CD4-positive, alpha-beta T cell (primary cell): ENCODE data around the gene SLC38A10. TPM values are rescaled to one million over a fixed set of nuclear protein-coding genes. Genes with fewer than 3 reads are reported as not detected.

Experiments
- ATAC-seq: fragments of 200-7000 bp; cut with Tn5 transposase; one replicate; pipeline ENCODE4 v1.10.0; 2022; ENCODE audit warnings: mild to moderate bottlenecking; ENCODE audit not compliant: poor library complexity
- CTCF ChIA-PET: fragments of 350-600 bp; sonication (Branson Sonifier 250); formaldehyde crosslinking; loops from one replicate; lab custom pipeline; 2021; ENCODE audit warnings: antibody characterized with exemption, inconsistent platforms; lab: Charles Lee
- POLR2A ChIA-PET: fragments of 350-600 bp; sonication (Branson Sonifier 250); formaldehyde crosslinking; loops from one replicate; lab custom pipeline; 2021; ENCODE audit warnings: antibody characterized with exemption, inconsistent platforms; lab: Charles Lee
- DNase-seq, 14 experiments: peaks; one replicate each; pipeline ENCODE4 v3.0.0-alpha.2; 2013 to 2020; ENCODE audit warnings: mixed read lengths in 2 of 14
- H3K27ac ChIP-seq, 2 donors: one replicate each; pipeline versions ENCODE4 v1.5.1 to v1.7.0; 2013; ENCODE audit warnings: low read length in 2 of 2, low read depth in 1 of 2, mild to moderate bottlenecking in 1 of 2
- H3K27me3 ChIP-seq, 2 experiments: 1 replicate in 1 of 2; 2 replicates in 1 of 2; pipeline versions ENCODE4 v1.6.1 to v1.7.0; 2013; ENCODE audit warnings: low read length in 2 of 2, control low read depth in 1 of 2, mild to moderate bottlenecking in 1 of 2, moderate library complexity in 1 of 2; ENCODE audit not compliant: insufficient read depth in 2 of 2, control insufficient read depth in 1 of 2
- H3K36me3 ChIP-seq: one replicate; pipeline ENCODE4 v1.6.1; 2013; ENCODE audit warnings: low read length, control low read depth; ENCODE audit not compliant: insufficient read depth
- H3K4me1 ChIP-seq: one replicate; pipeline ENCODE4 v1.6.1; 2013; ENCODE audit warnings: low read length, control low read depth; ENCODE audit not compliant: insufficient read depth
- H3K4me3 ChIP-seq: one replicate; pipeline ENCODE4 v1.5.1; 2013; ENCODE audit warnings: mild to moderate bottlenecking, low read length, moderate library complexity
- H3K9me3 ChIP-seq, 2 experiments: 1 replicate in 1 of 2; 2 replicates in 1 of 2; pipeline versions ENCODE4 v1.6.1 to v1.7.0; 2013; ENCODE audit warnings: low read length in 2 of 2, mild to moderate bottlenecking in 2 of 2, control low read depth in 1 of 2, moderate library complexity in 1 of 2; ENCODE audit not compliant: control insufficient read depth in 1 of 2, insufficient read depth in 1 of 2
- H3K27ac Mint-ChIP-seq: one replicate; pipeline ENCODE4 v1.8.0; 2020; ENCODE audit warnings: mixed read lengths
- H3K27me3 Mint-ChIP-seq: one replicate; pipeline ENCODE4 v1.8.0; 2021; ENCODE audit warnings: mixed read lengths
- H3K36me3 Mint-ChIP-seq: one replicate; pipeline ENCODE4 v1.8.0; 2021; ENCODE audit warnings: low read depth, mixed read lengths
- H3K4me1 Mint-ChIP-seq: one replicate; pipeline ENCODE4 v1.8.0; 2021; ENCODE audit warnings: low read depth, mixed read lengths
- H3K4me3 Mint-ChIP-seq: one replicate; pipeline ENCODE4 v1.8.0; 2020; ENCODE audit warnings: mild to moderate bottlenecking, mixed read lengths
- H3K9me3 Mint-ChIP-seq: one replicate; pipeline ENCODE4 v1.8.0; 2020; ENCODE audit warnings: mixed read lengths
- intact Hi-C, 2 experiments: fragments of 100-400 bp; cut with DNase I in 1 of 2; cut with micrococcal nuclease in 1 of 2; formaldehyde crosslinking; loops; one replicate each; pipeline versions ENCODE4 v1.15.1 to v1.9.0; 2023 to 2025; cut with DNase I, micrococcal nuclease
- total RNA-seq, 174 experiments: library from RNA in 2 of 174; stranded (reverse) in 2 of 174; gene quantifications; one replicate each; pipeline ENCODE4 v1.2.3 and lab custom pipeline; 2021 to 2026
- TF ChIP-seq, protein P1 (sequence below): fragments of 200-600 bp; IDR thresholded peaks from one replicate; pipeline ENCODE4 v1.8.0; 2022; ENCODE audit warnings: antibody characterized with exemption, mild to moderate bottlenecking

Gene SLC38A10
- total RNA-seq, 2 experiments from 2014 or later = 22.8 to 26.4 TPM

DNA sequence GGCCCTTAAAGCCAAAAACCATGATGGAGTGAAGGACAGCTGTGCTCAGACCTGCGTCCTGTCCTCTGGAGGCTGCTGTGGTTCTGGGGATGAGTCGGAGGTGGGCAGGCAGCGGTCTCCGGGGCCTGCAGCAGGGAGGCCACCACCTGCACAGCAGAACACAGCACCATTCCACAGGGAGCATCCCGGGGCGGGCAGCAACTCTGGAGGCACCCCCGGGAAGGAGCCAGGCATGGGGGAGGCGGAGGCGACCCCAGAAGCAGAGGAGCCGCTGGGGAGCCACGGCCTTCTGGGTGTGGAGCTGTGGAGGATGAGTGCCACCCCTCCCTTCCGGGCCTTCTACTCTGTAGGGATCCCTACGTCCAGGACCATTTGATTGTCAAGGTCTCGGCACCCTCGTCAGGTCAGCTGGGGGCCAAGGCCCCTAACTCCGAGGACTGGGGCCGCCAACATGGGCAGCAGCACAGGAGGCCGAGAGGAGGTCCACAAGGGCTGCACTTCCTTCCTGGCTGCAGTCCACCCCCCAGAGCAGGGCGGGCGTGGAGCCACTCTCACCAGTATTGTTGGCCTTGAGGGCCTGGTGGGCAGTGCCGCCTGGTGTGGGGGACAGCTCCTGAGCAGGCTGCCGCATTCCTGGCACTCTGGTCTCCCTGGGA, 96.2 kb downstream of the SLC38A10 start:
- intact Hi-C loops = no loop called here
- no peaks in the 10 kb centered on the region for H3K4me1 Mint-ChIP-seq
- no peak overlapping the region for H3K4me3 Mint-ChIP-seq
- Histone ChIP-seq H3K4me3 (no peak overlapping the region), H3K4me1 (no peaks in the 10 kb centered on the region), H3K27ac (no peak overlapping the region), H3K27me3 (no peaks in the 10 kb centered on the region), H3K9me3 (no peaks in the 10 kb centered on the region), H3K36me3 (peaks cover 2% of the 10 kb centered on the region)
- no peak for DNase-seq
- no peak for ATAC-seq
- H3K27me3 Mint-ChIP-seq = no peaks in the 10 kb centered on the region
- H3K9me3 Mint-ChIP-seq = no peaks in the 10 kb centered on the region
- TF ChIP-seq, protein P1, sequence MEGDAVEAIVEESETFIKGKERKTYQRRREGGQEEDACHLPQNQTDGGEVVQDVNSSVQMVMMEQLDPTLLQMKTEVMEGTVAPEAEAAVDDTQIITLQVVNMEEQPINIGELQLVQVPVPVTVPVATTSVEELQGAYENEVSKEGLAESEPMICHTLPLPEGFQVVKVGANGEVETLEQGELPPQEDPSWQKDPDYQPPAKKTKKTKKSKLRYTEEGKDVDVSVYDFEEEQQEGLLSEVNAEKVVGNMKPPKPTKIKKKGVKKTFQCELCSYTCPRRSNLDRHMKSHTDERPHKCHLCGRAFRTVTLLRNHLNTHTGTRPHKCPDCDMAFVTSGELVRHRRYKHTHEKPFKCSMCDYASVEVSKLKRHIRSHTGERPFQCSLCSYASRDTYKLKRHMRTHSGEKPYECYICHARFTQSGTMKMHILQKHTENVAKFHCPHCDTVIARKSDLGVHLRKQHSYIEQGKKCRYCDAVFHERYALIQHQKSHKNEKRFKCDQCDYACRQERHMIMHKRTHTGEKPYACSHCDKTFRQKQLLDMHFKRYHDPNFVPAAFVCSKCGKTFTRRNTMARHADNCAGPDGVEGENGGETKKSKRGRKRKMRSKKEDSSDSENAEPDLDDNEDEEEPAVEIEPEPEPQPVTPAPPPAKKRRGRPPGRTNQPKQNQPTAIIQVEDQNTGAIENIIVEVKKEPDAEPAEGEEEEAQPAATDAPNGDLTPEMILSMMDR = no peak
- H3K36me3 Mint-ChIP-seq = no peaks in the 10 kb centered on the region
- POLR2A ChIA-PET = no interaction called here
- CTCF ChIA-PET = no interaction called here
- no peak overlapping the region for H3K27ac Mint-ChIP-seq

DNA sequence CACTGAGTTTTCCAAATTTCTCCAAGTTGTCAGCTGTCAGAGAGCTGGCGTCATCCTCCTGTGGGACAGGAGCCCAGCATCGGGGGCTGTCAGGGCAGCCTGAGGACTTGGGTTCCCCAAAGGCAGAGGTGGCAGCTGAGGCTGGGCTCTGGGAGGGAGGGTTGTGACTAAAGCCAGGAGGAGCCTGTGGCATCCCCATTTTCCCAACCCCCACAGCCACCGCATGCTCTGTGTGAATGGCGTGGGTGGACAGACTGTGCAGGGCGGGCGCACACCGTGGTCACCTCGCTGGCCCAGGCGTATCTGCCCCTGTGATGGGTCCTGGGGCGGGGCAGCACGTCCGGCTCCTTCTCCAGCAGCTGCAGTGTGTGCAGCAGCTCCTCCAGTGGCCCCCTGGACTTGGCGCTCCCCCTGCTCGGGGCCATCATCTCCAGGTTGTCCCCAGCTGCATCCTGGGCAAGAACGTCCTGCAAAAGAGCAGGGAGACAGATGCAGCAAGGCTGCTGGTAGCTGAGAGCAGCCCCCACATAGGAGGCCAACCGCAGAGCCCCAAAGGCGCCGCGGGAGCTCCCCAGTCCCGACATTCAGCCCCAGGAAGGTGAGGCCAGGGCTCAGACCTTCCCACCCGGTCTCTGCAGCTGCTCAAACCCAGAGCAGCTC, 97.1 kb downstream of the SLC38A10 start:
- no peaks in the 10 kb centered on the region for H3K9me3 ChIP-seq
- intact Hi-C loops = no loop called here
- ChIA-PET CTCF (no interaction called here), POLR2A (no interaction called here)
- no peaks in the 10 kb centered on the region for H3K36me3 ChIP-seq
- H3K27ac ChIP-seq = no peak overlapping the region
- Mint-ChIP-seq H3K27ac (no peak overlapping the region), H3K27me3 (no peaks in the 10 kb centered on the region), H3K4me3 (no peak overlapping the region), H3K36me3 (no peaks in the 10 kb centered on the region), H3K4me1 (no peaks in the 10 kb centered on the region), H3K9me3 (no peaks in the 10 kb centered on the region)
- DNase-seq = no peak
- no peak overlapping the region for H3K4me3 ChIP-seq
- H3K4me1 ChIP-seq = no peaks in the 10 kb centered on the region
- ATAC-seq = no peak
- TF ChIP-seq, protein P1 = no peak
- no peaks in the 10 kb centered on the region for H3K27me3 ChIP-seq

DNA sequence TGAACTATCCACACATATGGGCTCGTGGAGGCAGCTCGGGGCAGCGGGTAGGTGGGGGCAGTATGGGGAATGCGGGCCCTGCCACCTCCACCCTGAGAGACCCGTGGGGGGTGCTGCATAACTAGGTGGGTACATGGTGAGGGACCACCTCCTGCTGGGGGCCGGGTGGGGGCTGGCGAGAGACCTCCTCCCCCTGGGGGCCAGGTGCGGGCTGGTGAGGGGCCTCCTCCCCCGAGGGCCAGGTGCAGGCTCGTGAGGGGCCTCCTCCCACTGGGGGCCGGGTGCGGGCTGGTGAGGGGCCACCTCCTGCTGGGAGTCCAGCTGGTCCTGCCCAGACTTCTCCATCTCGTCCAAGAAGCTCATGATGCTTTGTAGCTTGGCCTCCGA, 97.7 kb downstream of the SLC38A10 start:
- no peaks in the 10 kb centered on the region for H3K9me3 Mint-ChIP-seq
- H3K27me3 ChIP-seq = no peaks in the 10 kb centered on the region
- no peak overlapping the region for H3K4me3 Mint-ChIP-seq
- H3K27ac ChIP-seq = no peak overlapping the region
- DNase-seq (no peak), ATAC-seq (no peak)
- ChIA-PET CTCF (no interaction called here), POLR2A (no interaction called here)
- H3K4me3 ChIP-seq = no peak overlapping the region
- H3K27ac Mint-ChIP-seq = no peak overlapping the region
- intact Hi-C loops = no loop called here
- H3K4me1 Mint-ChIP-seq = no peaks in the 10 kb centered on the region
- no peaks in the 10 kb centered on the region for H3K36me3 Mint-ChIP-seq
- TF ChIP-seq, protein P1 = no peak
- H3K4me1 ChIP-seq = no peaks in the 10 kb centered on the region
- H3K36me3 ChIP-seq = no peaks in the 10 kb centered on the region
- no peaks in the 10 kb centered on the region for H3K9me3 ChIP-seq
- H3K27me3 Mint-ChIP-seq = no peaks in the 10 kb centered on the region
